CD8-positive, alpha-beta memory T cell (primary cell): Measurements from ENCODE around the gene NUDT12. TPM values are rescaled to one million over a fixed set of nuclear protein-coding genes. Genes with fewer than 3 reads are reported as not detected.
A peak's percentile ranks its signal among the peaks of the same experiment; 100 is the strongest.

Experiments used
- CTCF ChIA-PET: fragments of 350-600 bp; sonication (Branson Sonifier 250); formaldehyde crosslinking; loops from one replicate; lab custom pipeline; 2021; ENCODE audit warnings: antibody characterized with exemption; lab: Charles Lee
- POLR2A ChIA-PET: fragments of 350-600 bp; sonication (Branson Sonifier 250); formaldehyde crosslinking; loops from one replicate; lab custom pipeline; 2021; ENCODE audit warnings: antibody characterized with exemption; lab: Charles Lee
- DNase-seq, 5 donors: peaks; one replicate each; pipeline versions ENCODE4 v3.0.0 to v3.0.0-alpha.2; 2020 to 2022; ENCODE audit warnings: mixed read lengths in 1 of 5
- H3K27ac ChIP-seq: one replicate; pipeline ENCODE4 v1.7.0; 2013; ENCODE audit warnings: low read depth, mild to moderate bottlenecking, low read length, moderate library complexity
- H3K27me3 ChIP-seq: 2 replicates; pipeline ENCODE4 v1.7.0; 2013; ENCODE audit warnings: low read length, mild to moderate bottlenecking; ENCODE audit not compliant: insufficient read depth, poor library complexity, severe bottlenecking
- H3K36me3 ChIP-seq: 2 replicates; pipeline ENCODE4 v1.7.0; 2013; ENCODE audit warnings: mild to moderate bottlenecking, low read length, moderate library complexity; ENCODE audit not compliant: insufficient read depth
- H3K4me1 ChIP-seq: 2 replicates; pipeline ENCODE4 v1.7.0; 2013; ENCODE audit warnings: mild to moderate bottlenecking, low read length, moderate library complexity; ENCODE audit not compliant: insufficient read depth
- H3K4me3 ChIP-seq: 2 replicates; pipeline ENCODE4 v1.7.0; 2013; ENCODE audit warnings: mild to moderate bottlenecking, low read length
- H3K9me3 ChIP-seq: 2 replicates; pipeline ENCODE4 v1.7.0; 2013; ENCODE audit warnings: mild to moderate bottlenecking, low read length
- H3K27ac Mint-ChIP-seq, 8 donors: one replicate each; pipeline ENCODE4 v1.8.0; 2020 to 2021; ENCODE audit warnings: mixed read lengths in 8 of 8, mild to moderate bottlenecking in 6 of 8, inconsistent platforms in 3 of 8, moderate library complexity in 3 of 8
- H3K27me3 Mint-ChIP-seq, 2 donors: one replicate each; pipeline ENCODE4 v1.8.0; 2020 to 2021; ENCODE audit warnings: mixed read lengths in 2 of 2, mild to moderate bottlenecking in 1 of 2, moderate library complexity in 1 of 2
- H3K36me3 Mint-ChIP-seq, 3 donors: one replicate each; pipeline ENCODE4 v1.8.0; 2020 to 2021; ENCODE audit warnings: mixed read lengths in 3 of 3, inconsistent platforms in 1 of 3, mild to moderate bottlenecking in 1 of 3
- H3K4me1 Mint-ChIP-seq, 3 donors: one replicate each; pipeline ENCODE4 v1.8.0; 2020 to 2021; ENCODE audit warnings: mixed read lengths in 3 of 3, inconsistent platforms in 1 of 3, mild to moderate bottlenecking in 1 of 3
- H3K4me3 Mint-ChIP-seq, 7 donors: one replicate each; pipeline ENCODE4 v1.8.0; 2020 to 2021; ENCODE audit warnings: mixed read lengths in 7 of 7, mild to moderate bottlenecking in 6 of 7, moderate library complexity in 4 of 7, inconsistent platforms in 2 of 7
- H3K9me3 Mint-ChIP-seq, 5 donors: one replicate each; pipeline ENCODE4 v1.8.0; 2020 to 2022; ENCODE audit warnings: mixed read lengths in 5 of 5, mild to moderate bottlenecking in 3 of 5, moderate library complexity in 2 of 5, inconsistent platforms in 1 of 5
- polyA plus RNA-seq: library from polyadenylated mRNA; unstranded; fragments of 300-500 nt; fragmentation: Illumina TruSeq; gene quantifications from one replicate; pipeline ENCODE4 v1.2.3, GENCODE V29; 2021
- total RNA-seq, 2 experiments: library from RNA; stranded (reverse); gene quantifications; one replicate each; pipeline ENCODE4 v1.2.3, GENCODE V29; 2021

NUDT12 gene
- total and polyA plus RNA-seq, 3 experiments from 2014 or later, result 0.86 to 0.94 TPM; not detected in 1

DNA sequence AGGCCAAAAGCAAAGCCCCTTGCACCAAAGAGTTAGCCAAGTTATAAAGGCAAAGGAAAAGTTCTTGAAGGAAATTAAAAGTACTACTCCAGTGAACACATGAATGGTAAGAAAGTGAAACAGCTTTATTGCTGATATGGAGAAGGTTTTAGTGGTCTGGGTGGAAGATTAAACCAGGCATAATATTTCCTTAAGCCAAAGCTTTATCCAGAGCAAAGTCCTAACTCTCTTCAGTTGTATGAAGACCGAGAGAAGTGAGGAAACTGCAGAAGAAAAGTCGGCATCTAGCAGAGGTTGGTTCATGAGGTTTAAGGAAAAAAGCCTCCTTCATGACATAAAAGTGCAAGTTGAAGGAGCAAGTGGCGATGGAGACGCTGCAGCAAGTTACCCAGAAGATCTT, 3.1 kb upstream of the NUDT12 start:
- no peaks in the 10 kb centered on the region for H3K36me3 Mint-ChIP-seq
- CTCF ChIA-PET, result no interaction called here

DNA sequence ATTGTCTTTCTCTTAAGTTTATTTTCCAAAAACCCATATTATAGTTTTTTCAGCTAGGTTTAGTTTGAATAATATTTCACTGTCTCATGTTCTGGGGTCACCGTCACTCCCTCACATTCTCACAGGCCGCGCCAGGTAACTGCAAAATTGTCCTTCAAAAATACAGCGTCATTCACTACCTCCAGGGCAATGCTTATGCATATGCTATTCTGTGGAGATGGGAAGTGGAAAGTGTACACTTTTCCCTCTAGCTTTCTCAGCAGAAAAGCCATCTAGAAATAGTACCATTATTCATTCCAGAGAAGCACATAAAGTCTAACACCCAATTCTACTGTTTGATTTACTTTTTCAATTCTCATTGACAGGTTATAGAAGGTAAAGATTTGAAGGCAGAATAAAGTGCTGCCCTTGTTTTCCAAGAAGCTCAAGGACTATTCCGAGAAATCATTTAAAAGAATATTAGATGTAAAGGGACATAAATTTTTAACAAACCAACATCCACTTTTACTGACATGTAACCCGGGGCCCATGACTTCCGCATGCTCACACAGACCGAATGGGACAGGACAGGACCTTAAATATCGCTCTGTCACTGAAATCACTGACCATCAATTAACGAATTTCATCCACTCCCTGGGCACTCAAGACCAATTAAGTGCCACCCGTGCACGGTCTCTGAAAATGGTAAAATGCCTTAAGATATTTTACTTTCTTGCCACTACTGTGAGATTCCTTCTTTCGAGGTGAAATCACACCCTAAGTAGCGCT, 720 bp downstream of the NUDT12 start:
- no peaks in the 10 kb centered on the region for H3K4me1 ChIP-seq
- Mint-ChIP-seq H3K27ac (peak overlapping the region in 3 of 8 donors; percentile 17 to 73 (median 58)), H3K4me1 (peaks cover 8 to 16% (median 14%) of the 10 kb centered on the region in 3 donors), H3K27me3 (peaks cover 2 to 8% of the 10 kb centered on the region in 2 donors), H3K4me3 (peak overlapping the region; percentile 2 to 83 (median 79)), H3K36me3 (no peaks in the 10 kb centered on the region), H3K9me3 (peaks cover 0 to 5% (median 0%) of the 10 kb centered on the region in 5 donors)
- H3K9me3 ChIP-seq, result no peaks in the 10 kb centered on the region
- no peaks in the 10 kb centered on the region for H3K36me3 ChIP-seq
- H3K4me3 ChIP-seq, result peak overlapping the region; percentile 57
- ChIA-PET CTCF (no interaction called here), POLR2A (no interaction called here)
- DNase-seq, result no peak
- H3K27me3 ChIP-seq, result no peaks in the 10 kb centered on the region
- H3K27ac ChIP-seq, result peak overlapping the region; percentile 45

More for the DNA sequence above, 3.1 kb upstream of the NUDT12 start:
- Mint-ChIP-seq H3K4me3 (no peak overlapping the region), H3K4me1 (peaks cover 8 to 16% (median 14%) of the 10 kb centered on the region in 3 donors), H3K27me3 (peaks cover 1 to 8% of the 10 kb centered on the region in 2 donors), H3K27ac (no peak overlapping the region), H3K9me3 (peaks cover 0 to 8% (median 0%) of the 10 kb centered on the region in 5 donors)
- no peak for DNase-seq
- POLR2A ChIA-PET, result no interaction called here
- H3K9me3 ChIP-seq, result no peaks in the 10 kb centered on the region
- no peaks in the 10 kb centered on the region for H3K27me3 ChIP-seq
- no peak overlapping the region for H3K27ac ChIP-seq
- no peaks in the 10 kb centered on the region for H3K36me3 ChIP-seq
- no peaks in the 10 kb centered on the region for H3K4me1 ChIP-seq
- no peak overlapping the region for H3K4me3 ChIP-seq

DNA sequence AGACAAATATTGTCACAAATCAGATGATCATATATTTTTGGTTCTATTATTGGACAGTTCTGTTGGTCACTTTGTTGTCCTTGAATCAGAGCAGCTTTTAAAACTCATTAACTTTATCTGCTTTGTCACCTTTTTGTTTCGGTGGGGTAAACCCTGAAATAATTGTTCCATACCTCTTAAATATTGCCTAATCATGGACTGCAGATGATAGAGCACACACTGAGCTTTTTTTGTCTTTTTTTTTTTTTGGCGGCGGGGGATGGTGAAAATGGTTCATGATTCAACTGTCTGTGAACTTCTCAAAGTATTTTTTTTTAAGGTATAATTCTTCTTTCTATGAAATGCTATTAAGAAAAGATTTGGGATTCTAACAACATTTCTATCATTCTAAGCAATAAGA, 1.8 kb downstream of the NUDT12 start:
- Histone ChIP-seq H3K27me3 (no peaks in the 10 kb centered on the region), H3K36me3 (no peaks in the 10 kb centered on the region), H3K9me3 (no peaks in the 10 kb centered on the region), H3K4me3 (no peak overlapping the region), H3K4me1 (no peaks in the 10 kb centered on the region), H3K27ac (no peak overlapping the region)
- ChIA-PET CTCF (no interaction called here), POLR2A (no interaction called here)
- H3K9me3 Mint-ChIP-seq, result peaks cover 0 to 5% (median 0%) of the 10 kb centered on the region in 5 donors
- H3K4me1 Mint-ChIP-seq, result peaks cover 8 to 16% (median 14%) of the 10 kb centered on the region in 3 donors
- H3K27me3 Mint-ChIP-seq, result peaks cover 2 to 6% of the 10 kb centered on the region in 2 donors
- no peak for DNase-seq
- no peaks in the 10 kb centered on the region for H3K36me3 Mint-ChIP-seq
- H3K27ac Mint-ChIP-seq, result no peak overlapping the region
- H3K4me3 Mint-ChIP-seq, result no peak overlapping the region

DNA sequence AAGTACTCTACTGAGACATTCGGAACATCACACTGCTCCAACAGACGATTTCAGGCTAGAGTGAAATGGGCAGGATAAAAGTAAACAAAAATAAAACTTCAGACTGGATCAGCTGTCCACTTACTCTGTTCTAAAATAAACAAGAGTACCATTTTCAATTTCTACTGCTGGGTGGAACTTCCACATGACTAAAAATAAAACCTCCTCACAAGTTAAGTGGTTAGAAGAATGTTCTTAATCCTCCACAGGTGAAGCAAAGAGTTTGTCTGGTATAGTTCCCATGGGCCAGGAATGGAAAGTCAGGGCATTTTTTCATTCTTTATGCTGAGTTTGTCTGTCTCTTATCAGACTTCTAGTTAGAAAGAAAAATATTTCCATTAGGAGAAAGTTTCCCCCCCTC, 15.7 kb downstream of the NUDT12 start:
- peaks cover 0 to 1% (median 0%) of the 10 kb centered on the region in 5 donors for H3K9me3 Mint-ChIP-seq
- no peaks in the 10 kb centered on the region for H3K4me1 Mint-ChIP-seq
- ChIA-PET POLR2A (no interaction called here), CTCF (no interaction called here)
- H3K36me3 ChIP-seq, result no peaks in the 10 kb centered on the region
- peaks cover 0 to 1% (median 0%) of the 10 kb centered on the region in 3 donors for H3K36me3 Mint-ChIP-seq
- DNase-seq, result no peak
- no peaks in the 10 kb centered on the region for H3K27me3 Mint-ChIP-seq
- no peaks in the 10 kb centered on the region for H3K4me1 ChIP-seq
- H3K27ac ChIP-seq, result no peak overlapping the region
- H3K4me3 ChIP-seq, result no peak overlapping the region
- no peak overlapping the region for H3K4me3 Mint-ChIP-seq
- H3K27ac Mint-ChIP-seq, result no peak overlapping the region
- H3K9me3 ChIP-seq, result no peaks in the 10 kb centered on the region
- no peaks in the 10 kb centered on the region for H3K27me3 ChIP-seq

DNA sequence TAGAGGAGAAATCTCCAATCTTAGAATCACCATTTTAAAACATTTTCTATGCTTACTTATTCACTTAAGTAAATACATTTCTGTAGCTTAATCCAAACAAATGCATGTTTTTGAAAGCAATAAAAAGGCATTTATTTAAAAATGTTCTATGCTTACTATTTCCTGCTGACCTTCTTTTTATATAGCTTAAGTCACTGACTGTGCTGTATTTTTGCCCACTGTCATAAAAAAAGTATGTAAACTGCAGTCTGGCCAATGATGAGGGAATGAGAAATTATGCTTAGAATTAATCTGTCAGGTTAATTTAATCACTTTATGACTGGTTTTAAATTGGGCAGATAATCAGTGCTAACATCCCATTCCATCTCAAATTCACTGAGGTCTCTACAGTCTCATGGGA, 20.1 kb downstream of the NUDT12 start:
- H3K9me3 Mint-ChIP-seq, result peaks cover 0 to 2% (median 0%) of the 10 kb centered on the region in 5 donors
- CTCF ChIA-PET, result no interaction called here
- H3K4me3 Mint-ChIP-seq, result no peak overlapping the region
- H3K27me3 Mint-ChIP-seq, result no peaks in the 10 kb centered on the region
- no peaks in the 10 kb centered on the region for H3K27me3 ChIP-seq
- H3K36me3 Mint-ChIP-seq, result no peaks in the 10 kb centered on the region
- no peak for DNase-seq
- POLR2A ChIA-PET, result no interaction called here
- no peaks in the 10 kb centered on the region for H3K9me3 ChIP-seq
- no peak overlapping the region for H3K27ac Mint-ChIP-seq
- no peaks in the 10 kb centered on the region for H3K36me3 ChIP-seq
- no peaks in the 10 kb centered on the region for H3K4me1 ChIP-seq
- no peak overlapping the region for H3K4me3 ChIP-seq
- no peaks in the 10 kb centered on the region for H3K4me1 Mint-ChIP-seq
- H3K27ac ChIP-seq, result no peak overlapping the region

DNA sequence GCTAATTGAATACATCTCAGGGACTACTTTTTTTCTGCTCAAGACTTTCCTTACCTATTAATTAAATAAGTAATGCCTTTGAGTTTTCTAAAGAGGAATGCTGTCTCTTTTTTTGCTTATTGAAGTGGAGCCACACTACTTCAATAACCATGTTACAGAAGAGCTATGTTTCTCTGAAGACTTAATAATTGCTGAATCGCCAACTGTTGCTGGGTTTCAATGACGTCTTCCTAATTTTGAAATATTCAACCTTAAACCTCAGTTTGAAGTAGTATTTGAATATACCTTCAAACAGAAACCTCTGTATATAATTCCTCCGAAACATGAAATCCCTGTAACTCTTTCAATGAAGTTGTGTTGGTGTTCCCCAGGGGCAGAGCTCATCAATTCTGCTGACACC, 21.0 kb downstream of the NUDT12 start:
- no peaks in the 10 kb centered on the region for H3K36me3 Mint-ChIP-seq
- no peaks in the 10 kb centered on the region for H3K9me3 ChIP-seq
- POLR2A ChIA-PET, result no interaction called here
- CTCF ChIA-PET, result no interaction called here
- no peaks in the 10 kb centered on the region for H3K4me1 ChIP-seq
- no peak overlapping the region for H3K27ac ChIP-seq
- no peaks in the 10 kb centered on the region for H3K4me1 Mint-ChIP-seq
- no peak overlapping the region for H3K27ac Mint-ChIP-seq
- DNase-seq, result no peak
- peaks cover 0 to 2% (median 0%) of the 10 kb centered on the region in 5 donors for H3K9me3 Mint-ChIP-seq
- H3K4me3 ChIP-seq, result no peak overlapping the region
- no peaks in the 10 kb centered on the region for H3K27me3 Mint-ChIP-seq
- H3K4me3 Mint-ChIP-seq, result no peak overlapping the region
- H3K36me3 ChIP-seq, result no peaks in the 10 kb centered on the region
- H3K27me3 ChIP-seq, result no peaks in the 10 kb centered on the region

DNA sequence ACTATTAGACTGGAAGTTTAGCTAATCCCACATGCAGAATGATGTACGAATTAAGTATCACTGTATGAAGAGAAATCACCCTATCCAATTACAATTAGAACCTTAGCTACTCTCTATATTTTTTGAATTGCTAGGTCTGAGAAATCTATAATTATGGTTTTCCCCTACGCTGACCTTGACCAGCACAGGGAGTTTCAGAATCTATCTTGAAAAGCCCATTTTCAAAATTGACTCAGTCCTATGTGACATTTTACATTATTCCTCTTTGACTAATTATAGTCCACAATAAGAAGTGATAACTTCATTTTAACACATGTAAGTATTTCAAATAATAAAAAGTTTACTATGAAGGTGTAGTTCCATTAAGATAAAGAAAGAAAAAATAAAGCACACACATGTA, 21.5 kb downstream of the NUDT12 start:
- POLR2A ChIA-PET, result no interaction called here

More for the DNA sequence above, 21.5 kb downstream of the NUDT12 start:
- Mint-ChIP-seq H3K36me3 (no peaks in the 10 kb centered on the region), H3K27me3 (no peaks in the 10 kb centered on the region), H3K4me1 (no peaks in the 10 kb centered on the region), H3K27ac (no peak overlapping the region), H3K4me3 (no peak overlapping the region), H3K9me3 (peaks cover 0 to 2% (median 0%) of the 10 kb centered on the region in 5 donors)
- no peaks in the 10 kb centered on the region for H3K27me3 ChIP-seq
- H3K4me3 ChIP-seq, result no peak overlapping the region
- no peaks in the 10 kb centered on the region for H3K36me3 ChIP-seq
- H3K27ac ChIP-seq, result no peak overlapping the region
- H3K9me3 ChIP-seq, result no peaks in the 10 kb centered on the region
- H3K4me1 ChIP-seq, result no peaks in the 10 kb centered on the region
- DNase-seq, result no peak
- CTCF ChIA-PET, result interaction anchor here (1.5 kb wide), 1 partner anchor 10 kb away, joined by 3 read pairs; no protein-coding TSS in a partner anchor
